ENCODE results near the gene DNAH8.
"Not testable (repeated sequence)": the region's sequence is repeated elsewhere in the genome, so short reads cannot be mapped to it uniquely, and the experiment has no call there.

- TF ChIP-seq JUND (IDR thresholded peaks at IDR 0.05); ZFX (IDR thresholded peaks at IDR 0.05); SP1 (IDR thresholded peaks at IDR 0.05; ENCODE audit: low read depth); CEBPB (IDR thresholded peaks at IDR 0.05; ENCODE audit: low read depth); EZH2phosphoT487 (IDR thresholded peaks at IDR 0.05; ENCODE audit: borderline replicate concordance): not testable (repeated sequence)
- TF ChIP-seq, protein P1, sequence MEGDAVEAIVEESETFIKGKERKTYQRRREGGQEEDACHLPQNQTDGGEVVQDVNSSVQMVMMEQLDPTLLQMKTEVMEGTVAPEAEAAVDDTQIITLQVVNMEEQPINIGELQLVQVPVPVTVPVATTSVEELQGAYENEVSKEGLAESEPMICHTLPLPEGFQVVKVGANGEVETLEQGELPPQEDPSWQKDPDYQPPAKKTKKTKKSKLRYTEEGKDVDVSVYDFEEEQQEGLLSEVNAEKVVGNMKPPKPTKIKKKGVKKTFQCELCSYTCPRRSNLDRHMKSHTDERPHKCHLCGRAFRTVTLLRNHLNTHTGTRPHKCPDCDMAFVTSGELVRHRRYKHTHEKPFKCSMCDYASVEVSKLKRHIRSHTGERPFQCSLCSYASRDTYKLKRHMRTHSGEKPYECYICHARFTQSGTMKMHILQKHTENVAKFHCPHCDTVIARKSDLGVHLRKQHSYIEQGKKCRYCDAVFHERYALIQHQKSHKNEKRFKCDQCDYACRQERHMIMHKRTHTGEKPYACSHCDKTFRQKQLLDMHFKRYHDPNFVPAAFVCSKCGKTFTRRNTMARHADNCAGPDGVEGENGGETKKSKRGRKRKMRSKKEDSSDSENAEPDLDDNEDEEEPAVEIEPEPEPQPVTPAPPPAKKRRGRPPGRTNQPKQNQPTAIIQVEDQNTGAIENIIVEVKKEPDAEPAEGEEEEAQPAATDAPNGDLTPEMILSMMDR (IDR thresholded peaks at IDR 0.05 in 2 of 3, conservative IDR thresholded peaks at IDR 0.05 in 1 of 3; ENCODE audit: borderline replicate concordance in 1 of 3, insufficient read depth in 1 of 3, low read depth in 2 of 3, low read length in 2 of 3) = not testable (repeated sequence)
- TF ChIP-seq, protein P2, sequence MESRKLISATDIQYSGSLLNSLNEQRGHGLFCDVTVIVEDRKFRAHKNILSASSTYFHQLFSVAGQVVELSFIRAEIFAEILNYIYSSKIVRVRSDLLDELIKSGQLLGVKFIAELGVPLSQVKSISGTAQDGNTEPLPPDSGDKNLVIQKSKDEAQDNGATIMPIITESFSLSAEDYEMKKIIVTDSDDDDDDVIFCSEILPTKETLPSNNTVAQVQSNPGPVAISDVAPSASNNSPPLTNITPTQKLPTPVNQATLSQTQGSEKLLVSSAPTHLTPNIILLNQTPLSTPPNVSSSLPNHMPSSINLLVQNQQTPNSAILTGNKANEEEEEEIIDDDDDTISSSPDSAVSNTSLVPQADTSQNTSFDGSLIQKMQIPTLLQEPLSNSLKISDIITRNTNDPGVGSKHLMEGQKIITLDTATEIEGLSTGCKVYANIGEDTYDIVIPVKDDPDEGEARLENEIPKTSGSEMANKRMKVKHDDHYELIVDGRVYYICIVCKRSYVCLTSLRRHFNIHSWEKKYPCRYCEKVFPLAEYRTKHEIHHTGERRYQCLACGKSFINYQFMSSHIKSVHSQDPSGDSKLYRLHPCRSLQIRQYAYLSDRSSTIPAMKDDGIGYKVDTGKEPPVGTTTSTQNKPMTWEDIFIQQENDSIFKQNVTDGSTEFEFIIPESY (IDR thresholded peaks at IDR 0.05; ENCODE audit: extremely low read depth, insufficient replicate concordance, low read length) = not testable (repeated sequence)
Measured at GRCh38 chr6:38796437-38796836, 81.3 kb downstream of the DNAH8 start.
